Muscle layer of colon (tissue), 2 donors: Measurements from ENCODE around the gene ERC1.

ENCODE experiments used
- H3K27ac ChIP-seq: one replicate; pipeline ENCODE4 v1.7.0; 2013; ENCODE audit warnings: low read depth, mild to moderate bottlenecking, low read length, moderate library complexity
- H3K27me3 ChIP-seq, 2 donors: one replicate each; pipeline ENCODE4 v1.7.0; 2013; ENCODE audit warnings: low read length in 2 of 2, mild to moderate bottlenecking in 2 of 2; ENCODE audit not compliant: insufficient read depth in 2 of 2, control insufficient read depth in 1 of 2
- H3K36me3 ChIP-seq: one replicate; pipeline ENCODE4 v1.7.0; 2013; ENCODE audit warnings: mild to moderate bottlenecking, low read length; ENCODE audit not compliant: insufficient read depth
- H3K4me1 ChIP-seq: one replicate; pipeline ENCODE4 v1.7.0; 2013; ENCODE audit warnings: mild to moderate bottlenecking, low read length; ENCODE audit not compliant: insufficient read depth
- H3K4me3 ChIP-seq, 2 donors: one replicate each; pipeline ENCODE4 v1.7.0; 2013; ENCODE audit warnings: low read length in 2 of 2, low read depth in 1 of 2, mild to moderate bottlenecking in 1 of 2, moderate library complexity in 1 of 2
- H3K9ac ChIP-seq: one replicate; pipeline ENCODE4 v1.7.0; 2013; ENCODE audit warnings: low read length
- H3K9me3 ChIP-seq: one replicate; pipeline ENCODE4 v1.7.0; 2013; ENCODE audit warnings: mild to moderate bottlenecking, low read length
- donor health status: abdominal sarcoma.
- donor health status: Adenocarcinoma of cecum.

The ERC1 gene

GRCh38 chr12:1373901-1374735, 383.1 kb downstream of the ERC1 start:
- Histone ChIP-seq H3K4me3 (no peak overlapping the region), H3K27ac (no peak overlapping the region), H3K9ac (no peak overlapping the region), H3K9me3 (no peaks in the 10 kb centered on the region), H3K4me1 (no peaks in the 10 kb centered on the region), H3K36me3 (no peaks in the 10 kb centered on the region), H3K27me3 (no peaks in the 10 kb centered on the region)

DNA sequence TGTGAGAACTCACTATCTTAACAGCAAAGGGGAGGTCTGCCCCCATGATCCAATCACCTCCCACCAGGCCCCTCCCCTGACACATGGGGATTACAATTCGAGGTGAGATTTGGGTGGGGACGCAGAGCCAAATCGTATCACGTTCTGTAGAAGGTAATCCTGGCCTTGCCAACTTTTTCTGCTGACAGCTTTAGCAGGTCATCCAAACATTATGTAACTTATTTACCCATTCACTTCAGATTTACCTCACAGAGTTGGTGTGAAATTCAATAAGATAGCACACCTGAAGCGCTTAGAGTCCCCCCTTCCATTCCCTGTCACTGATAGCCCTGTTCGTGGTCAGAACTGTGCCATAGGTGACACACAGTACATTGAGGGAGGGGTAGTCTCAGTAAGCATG, 384.3 kb downstream of the ERC1 start:
- Histone ChIP-seq H3K4me3 (no peak overlapping the region), H3K27ac (no peak overlapping the region), H3K27me3 (no peaks in the 10 kb centered on the region), H3K9me3 (no peaks in the 10 kb centered on the region), H3K36me3 (no peaks in the 10 kb centered on the region), H3K4me1 (no peaks in the 10 kb centered on the region), H3K9ac (no peak overlapping the region)

GRCh38 chr12:1377117-1377516, 386.1 kb downstream of the ERC1 start:
- H3K27ac ChIP-seq, result no peak overlapping the region
- H3K9me3 ChIP-seq, result no peaks in the 10 kb centered on the region
- H3K4me3 ChIP-seq, result no peak overlapping the region
- no peak overlapping the region for H3K9ac ChIP-seq
- no peaks in the 10 kb centered on the region for H3K36me3 ChIP-seq
- H3K27me3 ChIP-seq, result no peaks in the 10 kb centered on the region
- H3K4me1 ChIP-seq, result no peaks in the 10 kb centered on the region

DNA sequence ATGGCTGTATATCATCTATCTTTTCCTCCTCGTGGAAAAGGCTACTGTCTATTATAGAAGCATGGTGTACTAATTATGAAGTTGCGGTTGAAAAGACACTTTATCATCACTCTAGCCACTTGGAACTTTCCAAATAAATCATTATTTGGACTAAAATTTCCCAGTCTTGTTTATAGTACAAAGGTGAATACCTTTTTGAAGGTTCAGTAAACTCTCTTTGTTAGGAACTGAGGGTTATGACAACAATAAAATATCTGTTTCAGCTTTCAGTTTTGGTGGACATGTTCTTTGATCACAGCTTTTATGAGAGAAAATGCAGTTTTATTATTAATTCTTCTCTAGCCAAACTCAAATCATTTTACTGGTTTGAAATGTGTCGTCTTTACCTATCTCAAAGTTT, 386.7 kb downstream of the ERC1 start:
- H3K9ac ChIP-seq, result no peak overlapping the region
- no peaks in the 10 kb centered on the region for H3K4me1 ChIP-seq
- H3K4me3 ChIP-seq, result no peak overlapping the region
- H3K9me3 ChIP-seq, result no peaks in the 10 kb centered on the region
- no peak overlapping the region for H3K27ac ChIP-seq
- no peaks in the 10 kb centered on the region for H3K27me3 ChIP-seq
- no peaks in the 10 kb centered on the region for H3K36me3 ChIP-seq

DNA sequence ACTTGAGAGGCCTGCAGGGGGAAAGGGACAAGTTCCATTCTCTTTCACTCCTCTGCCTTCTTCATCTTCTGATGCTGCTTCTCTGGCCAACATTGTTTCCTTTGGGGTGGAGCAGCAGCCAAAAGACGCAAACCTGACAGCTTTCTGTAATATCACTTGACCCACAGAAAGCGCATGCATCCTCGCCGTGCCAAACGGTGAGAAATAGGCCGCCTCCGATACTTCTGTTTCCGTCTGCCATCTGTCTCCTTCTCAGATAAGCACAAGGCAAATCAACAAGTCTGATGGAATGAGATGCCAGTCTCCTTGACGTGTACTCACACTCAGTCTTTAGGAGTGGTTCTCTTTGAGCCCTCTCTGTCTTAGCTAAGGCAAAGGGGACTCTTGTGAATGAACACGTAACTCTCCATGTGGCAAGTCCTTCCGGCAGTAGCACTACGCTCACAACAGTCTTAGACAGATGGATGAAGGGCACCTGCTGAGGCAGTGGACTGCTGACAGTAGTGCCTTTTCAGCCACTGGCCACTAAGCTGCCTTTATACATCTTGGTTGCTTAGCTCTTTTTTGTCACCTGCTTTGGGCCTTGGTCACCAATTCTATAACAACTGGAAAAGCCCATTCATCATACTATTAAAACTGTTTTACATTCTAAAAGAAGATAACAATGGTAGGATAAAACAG, 389.3 kb downstream of the ERC1 start:
- Histone ChIP-seq H3K36me3 (no peaks in the 10 kb centered on the region), H3K4me1 (no peaks in the 10 kb centered on the region), H3K9me3 (no peaks in the 10 kb centered on the region), H3K27me3 (no peaks in the 10 kb centered on the region), H3K4me3 (no peak overlapping the region), H3K9ac (no peak overlapping the region), H3K27ac (no peak overlapping the region)

- Histone ChIP-seq H3K27ac (no peak overlapping the region), H3K9me3 (no peaks in the 10 kb centered on the region), H3K36me3 (no peaks in the 10 kb centered on the region), H3K9ac (no peak overlapping the region), H3K4me1 (no peaks in the 10 kb centered on the region), H3K27me3 (no peaks in the 10 kb centered on the region), H3K4me3 (no peak overlapping the region)
Measured at GRCh38 chr12:1382151-1382550, 391.1 kb downstream of the ERC1 start.

DNA sequence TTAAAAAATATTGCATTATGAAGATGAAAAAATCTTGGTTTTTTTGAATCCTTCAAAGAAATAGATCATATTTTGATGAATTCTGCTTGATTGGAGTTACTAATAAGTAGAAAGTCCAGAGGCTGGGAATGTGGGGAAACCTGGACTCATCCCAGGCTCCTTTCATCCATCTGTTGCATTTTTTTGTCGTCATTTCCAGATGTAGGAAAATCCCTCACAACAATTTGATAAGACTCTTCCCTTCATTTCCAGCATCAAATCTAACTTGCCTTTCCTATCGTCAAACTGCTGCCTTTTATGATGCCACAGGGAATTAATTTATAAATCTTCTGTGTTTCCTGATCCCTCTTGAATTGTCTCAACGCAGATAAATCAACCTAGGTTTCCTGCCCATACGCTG, 391.8 kb downstream of the ERC1 start:
- H3K9ac ChIP-seq, result no peak overlapping the region
- H3K27me3 ChIP-seq, result no peaks in the 10 kb centered on the region
- H3K36me3 ChIP-seq, result no peaks in the 10 kb centered on the region
- no peak overlapping the region for H3K27ac ChIP-seq
- H3K4me3 ChIP-seq, result no peak overlapping the region
- no peaks in the 10 kb centered on the region for H3K9me3 ChIP-seq
- H3K4me1 ChIP-seq, result no peaks in the 10 kb centered on the region

DNA sequence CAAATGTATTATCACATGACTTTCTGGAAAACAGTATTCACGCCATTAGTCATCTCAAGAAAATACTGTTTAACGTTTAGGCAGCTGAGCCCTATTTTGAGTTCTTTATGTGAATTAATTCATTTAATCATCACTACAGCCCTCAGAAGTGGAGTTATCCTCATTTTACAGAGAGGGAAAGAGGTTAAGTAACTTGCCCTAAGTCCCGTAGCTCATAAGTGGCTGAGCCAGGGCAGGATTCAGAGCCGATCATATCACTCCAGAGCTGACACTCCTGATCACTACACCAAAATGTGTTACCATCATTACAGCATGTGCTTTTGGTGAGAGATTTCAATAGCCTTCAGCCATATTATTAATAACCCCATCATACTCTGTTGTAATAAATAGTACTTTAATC, 392.7 kb downstream of the ERC1 start:
- H3K4me3 ChIP-seq, result no peak overlapping the region
- no peak overlapping the region for H3K27ac ChIP-seq
- H3K27me3 ChIP-seq, result no peaks in the 10 kb centered on the region
- H3K36me3 ChIP-seq, result peaks cover 4% of the 10 kb centered on the region
- no peak overlapping the region for H3K9ac ChIP-seq
- H3K9me3 ChIP-seq, result no peaks in the 10 kb centered on the region
- no peaks in the 10 kb centered on the region for H3K4me1 ChIP-seq

- no peaks in the 10 kb centered on the region for H3K9me3 ChIP-seq
- H3K36me3 ChIP-seq, result peaks cover 4% of the 10 kb centered on the region
- no peak overlapping the region for H3K9ac ChIP-seq
- no peaks in the 10 kb centered on the region for H3K4me1 ChIP-seq
- H3K4me3 ChIP-seq, result no peak overlapping the region
- no peaks in the 10 kb centered on the region for H3K27me3 ChIP-seq
- no peak overlapping the region for H3K27ac ChIP-seq
Measured at GRCh38 chr12:1384910-1385309, 393.9 kb downstream of the ERC1 start.

- Histone ChIP-seq H3K36me3 (peaks cover 7% of the 10 kb centered on the region), H3K9me3 (peaks cover 9% of the 10 kb centered on the region), H3K4me3 (no peak overlapping the region), H3K4me1 (no peaks in the 10 kb centered on the region), H3K27ac (no peak overlapping the region), H3K9ac (no peak overlapping the region), H3K27me3 (no peaks in the 10 kb centered on the region)
Measured at GRCh38 chr12:1391722-1392121, 400.7 kb downstream of the ERC1 start.

- Histone ChIP-seq H3K36me3 (peaks cover 3% of the 10 kb centered on the region), H3K9me3 (peaks cover 9% of the 10 kb centered on the region), H3K27me3 (no peaks in the 10 kb centered on the region), H3K4me1 (no peaks in the 10 kb centered on the region), H3K27ac (no peak overlapping the region), H3K9ac (no peak overlapping the region), H3K4me3 (no peak overlapping the region)
Measured at GRCh38 chr12:1395421-1395955, 404.5 kb downstream of the ERC1 start.
